Measurements from ENCODE around the gene CDH4. TPM values are rescaled to one million over a fixed set of nuclear protein-coding genes. Genes with fewer than 3 reads are reported as not detected.
A peak's percentile ranks its signal among the peaks of the same experiment; 100 is the strongest.

Gene CDH4
- total and polyA plus RNA-seq, 4 donors: 0.06 to 0.10 TPM; not detected in 2

DNA sequence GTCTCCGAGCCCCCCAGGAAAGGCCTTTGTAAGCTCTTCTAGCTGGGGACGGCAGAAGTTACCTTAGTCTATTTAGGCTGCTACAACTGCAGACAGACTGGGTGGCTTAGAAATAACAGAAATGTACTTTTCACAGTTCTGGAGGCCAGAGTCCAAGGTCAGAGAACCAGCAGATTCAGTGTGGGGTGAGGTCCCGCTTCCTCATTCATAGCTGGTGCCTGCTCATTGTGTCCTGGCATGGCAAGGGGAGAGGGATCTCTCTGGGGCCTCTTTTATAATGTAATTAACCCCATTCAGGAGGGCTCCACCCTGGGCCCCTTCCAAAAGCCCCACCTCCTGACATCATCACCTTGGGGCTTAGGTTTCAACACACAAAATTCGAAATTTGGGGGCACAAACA is 315.1 kb downstream of the CDH4 start:
- H3K9me3 ChIP-seq (ENCODE audit: control insufficient read depth, low read length): no peaks in the 10 kb centered on the region
- ATAC-seq (ENCODE audit: low FRiP score) (no peak), DNase-seq (peak in 1 of 2 donors; percentile 23)
- no peaks in the 10 kb centered on the region for H3K36me3 ChIP-seq (ENCODE audit: control insufficient read depth in 1 of 2, insufficient read depth in 2 of 2, low read length in 1 of 2)
- intact Hi-C loops (cut with DNase I): no loop called here
- 46 to 56% methylated on average over 4 of the region's 4 CpGs for WGBS, 2 donors
- H3K27ac ChIP-seq (ENCODE audit: low read depth in 1 of 2, low read length in 2 of 2): no peak overlapping the region
- no peak overlapping the region for H3K4me3 ChIP-seq (ENCODE audit: low read length in 2 of 2)
- no peaks in the 10 kb centered on the region for H3K4me1 ChIP-seq (ENCODE audit: control insufficient read depth in 1 of 2, insufficient read depth in 2 of 2, low read length in 2 of 2)
- no peaks in the 10 kb centered on the region for H3K27me3 ChIP-seq (ENCODE audit: control insufficient read depth in 1 of 2, insufficient read depth in 2 of 2, low read length in 1 of 2)

DNA sequence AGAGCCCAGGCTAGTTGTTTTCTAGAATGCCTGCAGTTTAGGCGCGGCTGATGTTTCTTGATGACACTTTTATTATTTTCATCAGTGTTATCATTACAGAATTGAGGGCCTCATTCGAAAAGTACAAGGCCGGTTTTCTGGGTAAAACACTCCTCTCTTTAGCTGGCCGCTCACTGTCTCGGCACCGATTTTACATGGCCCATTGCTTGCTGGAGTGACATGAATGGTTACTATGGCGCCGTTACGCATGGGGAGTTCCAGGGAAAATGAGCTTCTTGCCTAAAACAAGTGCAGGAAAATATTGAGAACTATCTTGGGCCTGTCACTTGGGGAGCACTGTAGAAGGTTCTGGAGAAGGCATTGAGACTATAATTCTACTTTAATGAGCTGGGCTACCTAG is 317.8 kb downstream of the CDH4 start:
- no peaks in the 10 kb centered on the region for H3K9me3 ChIP-seq (ENCODE audit: control insufficient read depth, low read length)
- H3K27me3 ChIP-seq (ENCODE audit: control insufficient read depth in 1 of 2, insufficient read depth in 2 of 2, low read length in 1 of 2): no peaks in the 10 kb centered on the region
- H3K27ac ChIP-seq (ENCODE audit: low read depth in 1 of 2, low read length in 2 of 2): no peak overlapping the region
- H3K36me3 ChIP-seq (ENCODE audit: control insufficient read depth in 1 of 2, insufficient read depth in 2 of 2, low read length in 1 of 2): no peaks in the 10 kb centered on the region
- intact Hi-C loops (cut with DNase I): no loop called here
- 72 to 74% methylated on average over 10 of the region's 10 CpGs for WGBS, 2 donors
- H3K4me1 ChIP-seq (ENCODE audit: control insufficient read depth in 1 of 2, insufficient read depth in 2 of 2, low read length in 2 of 2): no peaks in the 10 kb centered on the region
- no peak overlapping the region for H3K4me3 ChIP-seq (ENCODE audit: low read length in 2 of 2)
- ATAC-seq (ENCODE audit: low FRiP score) (no peak), DNase-seq (peak in 1 of 2 donors; percentile 15)

DNA sequence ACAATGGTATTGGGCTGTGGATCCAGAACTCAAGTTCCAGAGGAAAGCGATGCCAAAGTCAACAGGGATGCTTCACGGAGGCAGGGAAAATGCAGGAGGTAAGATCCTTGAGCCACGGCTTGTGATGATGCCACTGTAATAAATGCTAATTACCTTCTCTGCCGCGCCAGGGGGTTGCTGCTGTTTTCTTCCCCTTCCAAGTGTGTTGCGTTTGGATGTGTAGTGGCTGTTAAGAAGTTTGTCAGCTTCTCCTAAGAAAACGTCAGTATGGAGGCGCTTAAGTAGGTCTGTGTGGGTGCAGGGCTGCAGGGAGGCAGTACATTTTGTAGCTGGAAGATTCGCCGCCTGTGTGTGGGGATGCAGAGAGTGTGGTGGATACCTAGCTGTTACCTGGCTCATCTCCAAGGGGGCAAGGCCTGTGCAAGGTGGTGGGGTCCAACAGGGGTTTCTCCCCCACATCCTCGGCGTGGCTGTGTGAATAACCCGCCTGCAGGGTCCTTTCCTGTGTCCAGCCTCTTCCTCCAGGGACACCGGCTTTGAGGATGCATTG is 318.7 kb downstream of the CDH4 start:
- Histone ChIP-seq H3K4me1 (ENCODE audit: control insufficient read depth in 1 of 2, insufficient read depth in 2 of 2, low read length in 2 of 2) (no peaks in the 10 kb centered on the region), H3K4me3 (ENCODE audit: low read length in 2 of 2) (no peak overlapping the region), H3K36me3 (ENCODE audit: control insufficient read depth in 1 of 2, insufficient read depth in 2 of 2, low read length in 1 of 2) (no peaks in the 10 kb centered on the region), H3K27me3 (ENCODE audit: control insufficient read depth in 1 of 2, insufficient read depth in 2 of 2, low read length in 1 of 2) (no peaks in the 10 kb centered on the region), H3K9me3 (ENCODE audit: control insufficient read depth, low read length) (no peaks in the 10 kb centered on the region), H3K27ac (ENCODE audit: low read depth in 1 of 2, low read length in 2 of 2) (no peak overlapping the region)
- WGBS, 2 donors: 68 to 71% methylated on average over 14 of the region's 14 CpGs
- intact Hi-C loops (cut with DNase I): no loop called here
- ATAC-seq (ENCODE audit: low FRiP score) (no peak), DNase-seq (peak in 1 of 2 donors; percentile 55)

DNA sequence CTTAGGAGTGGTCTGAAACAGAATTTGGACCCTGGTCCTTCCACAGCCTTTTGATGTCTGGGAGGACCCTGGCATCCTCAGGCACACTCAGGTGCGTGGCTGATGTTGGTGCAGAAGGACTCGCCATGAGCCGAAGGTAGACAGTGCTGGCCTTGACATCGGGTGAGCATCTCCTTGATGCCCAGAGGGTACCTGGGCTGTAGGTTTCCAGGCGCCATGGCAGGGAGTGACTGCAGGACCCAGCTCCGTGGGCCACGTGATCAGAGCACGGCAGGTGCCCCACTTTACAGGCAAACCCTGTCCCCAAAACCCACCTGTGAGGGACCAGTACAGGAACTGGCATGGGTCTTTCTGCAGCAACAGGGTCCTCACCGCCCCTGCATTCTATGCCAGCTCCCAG is 319.2 kb downstream of the CDH4 start:
- WGBS, 2 donors: 87 to 89% methylated on average over 9 of the region's 9 CpGs
- Histone ChIP-seq H3K27ac (ENCODE audit: low read depth in 1 of 2, low read length in 2 of 2) (no peak overlapping the region), H3K4me1 (ENCODE audit: control insufficient read depth in 1 of 2, insufficient read depth in 2 of 2, low read length in 2 of 2) (no peaks in the 10 kb centered on the region), H3K9me3 (ENCODE audit: control insufficient read depth, low read length) (no peaks in the 10 kb centered on the region), H3K27me3 (ENCODE audit: control insufficient read depth in 1 of 2, insufficient read depth in 2 of 2, low read length in 1 of 2) (no peaks in the 10 kb centered on the region), H3K4me3 (ENCODE audit: low read length in 2 of 2) (no peak overlapping the region), H3K36me3 (ENCODE audit: control insufficient read depth in 1 of 2, insufficient read depth in 2 of 2, low read length in 1 of 2) (no peaks in the 10 kb centered on the region)
- ATAC-seq (ENCODE audit: low FRiP score) (no peak), DNase-seq (peak in 1 of 2 donors; percentile 60)
- intact Hi-C loops (cut with DNase I): no loop called here

DNA sequence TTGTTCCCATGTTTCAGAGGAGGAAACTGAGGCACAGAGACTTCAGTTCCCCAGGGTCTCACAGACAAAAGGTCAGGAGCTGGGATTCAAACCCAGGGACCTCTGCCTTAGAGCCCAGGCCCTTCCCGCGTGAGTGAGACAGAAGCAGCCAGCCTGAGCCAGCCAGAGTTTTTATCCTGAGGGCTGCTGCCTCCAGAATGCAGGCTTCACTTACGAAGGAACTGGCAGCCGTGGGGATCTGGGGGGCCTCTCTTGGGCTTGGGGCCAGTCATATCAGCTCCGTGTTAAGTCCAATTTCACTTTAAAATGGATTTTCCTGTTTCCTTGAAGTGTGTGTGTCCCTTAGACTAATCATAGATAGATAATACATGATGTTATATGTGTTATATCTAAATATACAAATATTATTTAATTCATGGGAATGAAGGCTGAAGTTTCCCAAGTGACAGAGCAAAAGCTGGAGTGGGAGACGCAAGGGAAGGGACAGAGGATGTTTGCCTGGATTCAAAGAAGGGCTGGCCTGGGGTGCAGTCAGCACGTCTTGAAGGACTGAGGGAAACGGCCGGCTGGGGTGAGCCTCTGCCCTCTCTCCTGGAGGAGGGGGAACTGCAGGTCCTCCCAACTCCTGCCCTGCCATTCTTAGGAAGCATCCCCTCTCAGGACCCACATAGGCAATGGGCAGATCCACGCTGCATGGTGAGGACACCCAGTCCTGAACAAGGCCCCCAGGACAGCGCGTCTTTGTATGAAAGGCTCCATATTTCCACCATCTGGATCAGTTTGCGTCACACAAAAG is 320.1 kb downstream of the CDH4 start:
- Histone ChIP-seq H3K4me1 (ENCODE audit: control insufficient read depth in 1 of 2, insufficient read depth in 2 of 2, low read length in 2 of 2) (no peaks in the 10 kb centered on the region), H3K9me3 (ENCODE audit: control insufficient read depth, low read length) (no peaks in the 10 kb centered on the region), H3K36me3 (ENCODE audit: control insufficient read depth in 1 of 2, insufficient read depth in 2 of 2, low read length in 1 of 2) (no peaks in the 10 kb centered on the region), H3K4me3 (ENCODE audit: low read length in 2 of 2) (no peak overlapping the region), H3K27ac (ENCODE audit: low read depth in 1 of 2, low read length in 2 of 2) (no peak overlapping the region), H3K27me3 (ENCODE audit: control insufficient read depth in 1 of 2, insufficient read depth in 2 of 2, low read length in 1 of 2) (no peaks in the 10 kb centered on the region)
- no peak for ATAC-seq (ENCODE audit: low FRiP score)
- 47 to 50% methylated on average over 13 of the region's 13 CpGs for WGBS, 2 donors
- DNase-seq: peak in 1 of 2 donors; percentile 51
- intact Hi-C loops (cut with DNase I): no loop called here

DNA sequence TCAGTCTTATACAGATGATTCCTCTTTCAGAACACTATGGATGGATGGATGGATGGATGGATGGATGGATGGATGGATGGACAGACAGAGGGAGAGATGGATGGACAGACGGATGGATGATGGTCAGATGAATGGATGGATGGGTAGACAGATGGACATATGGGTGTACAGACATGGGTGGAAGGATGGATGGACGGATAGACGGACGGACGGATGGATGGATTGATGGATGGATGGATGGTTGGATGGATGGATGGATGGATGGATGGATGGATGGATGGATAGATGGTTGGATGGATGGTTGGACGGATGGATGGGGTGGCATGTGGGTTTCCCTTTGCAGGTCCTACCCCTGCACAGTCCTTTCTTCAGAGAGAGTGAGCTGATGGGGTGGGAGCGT is 320.7 kb downstream of the CDH4 start:
- Histone ChIP-seq H3K9me3 (ENCODE audit: control insufficient read depth, low read length) (no peaks in the 10 kb centered on the region), H3K27me3 (ENCODE audit: control insufficient read depth in 1 of 2, insufficient read depth in 2 of 2, low read length in 1 of 2) (no peaks in the 10 kb centered on the region), H3K27ac (ENCODE audit: low read depth in 1 of 2, low read length in 2 of 2) (no peak overlapping the region), H3K4me1 (ENCODE audit: control insufficient read depth in 1 of 2, insufficient read depth in 2 of 2, low read length in 2 of 2) (no peaks in the 10 kb centered on the region), H3K4me3 (ENCODE audit: low read length in 2 of 2) (no peak overlapping the region), H3K36me3 (ENCODE audit: control insufficient read depth in 1 of 2, insufficient read depth in 2 of 2, low read length in 1 of 2) (no peaks in the 10 kb centered on the region)
- WGBS, 2 donors: 85 to 90% methylated on average over 7 of the region's 7 CpGs
- ATAC-seq (ENCODE audit: low FRiP score): no peak
- intact Hi-C loops (cut with DNase I): no loop called here
- no peak for DNase-seq

DNA sequence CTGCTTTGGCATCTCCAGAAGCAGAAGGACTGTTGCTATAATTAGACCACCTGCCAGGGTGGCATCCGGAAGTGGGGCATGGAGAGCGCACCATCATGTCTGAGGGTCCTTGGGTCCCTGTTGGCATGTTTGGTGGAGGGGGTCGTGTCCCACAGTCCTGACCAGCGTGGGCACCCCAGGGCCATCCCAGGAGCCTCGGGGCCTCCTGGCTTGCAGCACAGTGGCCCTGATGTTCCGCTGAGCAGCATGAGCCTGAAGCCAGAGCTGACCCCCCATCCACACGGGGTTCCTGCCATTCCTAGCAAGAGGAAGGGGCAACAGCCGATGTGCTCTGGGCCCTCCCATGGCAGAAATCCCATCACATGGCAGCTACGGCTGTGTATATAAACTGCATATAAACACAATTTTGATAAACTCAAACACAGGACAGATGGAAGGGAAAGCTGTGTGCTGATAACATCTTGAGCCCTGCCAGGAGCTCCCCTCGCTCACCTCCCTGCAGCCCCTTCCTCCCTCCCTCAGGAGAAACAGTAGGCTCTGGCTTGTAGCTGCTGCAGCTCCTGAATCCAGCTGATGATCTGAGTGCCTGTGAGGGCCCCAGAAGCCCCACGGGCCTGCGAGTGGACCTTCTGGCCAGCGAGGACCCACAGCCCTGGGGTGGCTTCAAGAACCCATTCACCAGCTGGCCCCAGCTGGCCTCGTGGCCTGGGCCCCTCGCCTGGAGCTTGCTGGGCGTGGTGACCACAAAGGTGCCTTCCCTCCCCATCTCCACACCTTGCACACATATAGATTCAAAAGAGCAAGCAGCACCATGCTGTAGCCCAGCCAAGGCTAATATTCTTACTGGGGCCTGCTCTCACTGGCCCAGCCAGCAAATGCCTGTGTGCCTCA is 321.6 kb downstream of the CDH4 start:
- peak in 1 of 2 donors; percentile 33 for DNase-seq
- Histone ChIP-seq H3K4me1 (ENCODE audit: control insufficient read depth in 1 of 2, insufficient read depth in 2 of 2, low read length in 2 of 2) (no peaks in the 10 kb centered on the region), H3K36me3 (ENCODE audit: control insufficient read depth in 1 of 2, insufficient read depth in 2 of 2, low read length in 1 of 2) (no peaks in the 10 kb centered on the region), H3K9me3 (ENCODE audit: control insufficient read depth, low read length) (no peaks in the 10 kb centered on the region), H3K4me3 (ENCODE audit: low read length in 2 of 2) (no peak overlapping the region), H3K27ac (ENCODE audit: low read depth in 1 of 2, low read length in 2 of 2) (no peak overlapping the region), H3K27me3 (ENCODE audit: control insufficient read depth in 1 of 2, insufficient read depth in 2 of 2, low read length in 1 of 2) (no peaks in the 10 kb centered on the region)
- WGBS, 2 donors: 75 to 77% methylated on average over 16 of the region's 16 CpGs
- no peak for ATAC-seq (ENCODE audit: low FRiP score)
- intact Hi-C loops (cut with DNase I): no loop called here

DNA sequence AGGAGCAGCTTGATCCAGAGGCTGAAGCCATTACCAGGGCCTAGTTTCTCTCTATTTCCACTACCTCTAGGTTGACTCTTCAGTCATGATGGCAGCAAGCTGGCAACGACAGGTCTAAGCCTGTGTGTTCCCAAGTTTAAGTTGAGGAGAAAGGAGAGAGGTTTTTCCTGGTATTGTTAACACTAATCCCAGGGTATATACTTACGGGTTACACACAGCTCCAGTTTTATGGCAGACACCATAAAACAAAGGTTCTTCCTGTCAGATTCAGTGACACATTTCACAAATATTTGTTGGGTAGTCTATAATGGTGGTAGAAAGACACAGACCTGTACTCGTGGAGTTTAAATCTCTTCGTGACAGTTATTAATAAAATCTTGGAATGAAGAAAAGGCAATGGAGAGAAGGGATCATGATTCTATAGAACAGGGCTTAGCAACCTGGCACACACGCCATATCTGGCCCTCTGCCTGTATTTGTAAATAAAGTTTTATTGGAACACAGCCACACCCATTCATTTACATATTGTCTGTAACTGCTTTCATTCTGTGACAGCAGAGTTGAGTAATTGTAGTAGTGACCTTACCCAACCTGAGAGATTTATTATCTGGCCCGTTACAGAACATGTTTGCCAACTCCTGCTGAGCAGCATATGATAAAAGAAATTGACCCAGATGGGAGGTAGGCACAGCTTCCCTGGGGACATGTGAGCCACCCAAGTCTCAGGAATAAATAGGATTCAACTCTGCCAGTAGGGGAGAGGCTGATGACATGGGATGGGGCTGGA is 323.3 kb downstream of the CDH4 start:
- Histone ChIP-seq H3K27ac (ENCODE audit: low read depth in 1 of 2, low read length in 2 of 2) (no peak overlapping the region), H3K9me3 (ENCODE audit: control insufficient read depth, low read length) (no peaks in the 10 kb centered on the region), H3K36me3 (ENCODE audit: control insufficient read depth in 1 of 2, insufficient read depth in 2 of 2, low read length in 1 of 2) (no peaks in the 10 kb centered on the region), H3K4me3 (ENCODE audit: low read length in 2 of 2) (no peak overlapping the region), H3K4me1 (ENCODE audit: control insufficient read depth in 1 of 2, insufficient read depth in 2 of 2, low read length in 2 of 2) (no peaks in the 10 kb centered on the region), H3K27me3 (ENCODE audit: control insufficient read depth in 1 of 2, insufficient read depth in 2 of 2, low read length in 1 of 2) (no peaks in the 10 kb centered on the region)
- WGBS, 2 donors: 49 to 64% methylated on average over 6 of the region's 6 CpGs
- ATAC-seq (ENCODE audit: low FRiP score) (no peak), DNase-seq (no peak)
- intact Hi-C loops (cut with DNase I): no loop called here
